ENCODE results near the gene FAU.

Gene FAU

DNA sequence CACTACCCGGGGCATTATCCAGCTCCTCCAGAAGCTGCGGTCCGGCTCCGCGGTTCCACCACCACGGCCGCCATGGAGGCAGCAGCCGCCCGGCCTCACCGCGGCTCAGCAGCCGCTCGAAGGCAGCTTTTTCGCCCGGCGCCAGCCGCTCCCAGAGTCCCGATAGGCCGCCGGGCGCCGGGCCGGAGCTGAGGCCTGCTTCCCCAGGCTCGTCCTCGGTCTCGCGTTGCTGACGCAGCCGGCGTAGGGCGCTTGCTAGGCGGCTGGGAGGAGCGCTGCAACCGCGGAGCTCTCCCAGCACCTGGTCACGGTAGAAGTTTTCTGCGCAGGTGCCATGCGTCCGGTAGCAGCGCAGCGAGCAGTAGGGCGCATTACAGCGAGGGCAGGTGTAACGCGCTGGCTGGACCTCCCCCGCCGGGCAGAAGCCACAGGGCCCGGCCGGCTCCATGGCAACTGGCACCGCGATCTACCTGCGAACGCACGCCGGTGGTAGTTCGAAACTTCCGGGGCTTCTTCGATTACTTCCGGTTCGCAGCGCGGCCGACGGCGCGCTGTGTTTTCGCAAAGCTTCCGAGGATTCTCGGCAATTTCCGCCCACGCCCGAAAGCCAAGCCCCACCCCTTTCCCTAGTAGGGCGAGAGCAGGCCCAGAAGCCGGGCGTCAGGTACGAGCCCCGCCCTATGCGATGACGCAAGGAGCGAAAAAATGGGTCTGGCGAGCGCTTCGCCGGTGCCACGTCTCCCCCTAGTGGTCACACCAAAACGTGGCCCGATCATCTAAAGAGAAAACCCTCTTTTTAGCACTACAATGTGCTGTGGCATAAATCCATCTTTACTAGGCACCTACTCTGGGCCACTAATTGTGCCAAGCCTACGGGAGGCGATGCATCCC is 4.5 kb downstream of the FAU start, which contains the start of gene ZNHIT2:
Gene ZNHIT2 (minus strand): TSS at position 496 of the 891 bp plus-strand sequence. CDS start 48 bp downstream, at position 448.
- Mint-ChIP-seq H3K27ac (peak within 1 kb of the TSS; percentile 97 to 98), H3K4me3 (peak within 1 kb of the TSS; percentile 92 to 95), H3K9me3 (no peaks in the 10 kb centered on the region), H3K4me1 (peaks cover 84% of the 10 kb centered on the region), H3K27me3 (no peaks in the 10 kb centered on the region)
- peak; percentile 100 for DNase-seq
- ATAC-seq, result peak; percentile 64

DNA sequence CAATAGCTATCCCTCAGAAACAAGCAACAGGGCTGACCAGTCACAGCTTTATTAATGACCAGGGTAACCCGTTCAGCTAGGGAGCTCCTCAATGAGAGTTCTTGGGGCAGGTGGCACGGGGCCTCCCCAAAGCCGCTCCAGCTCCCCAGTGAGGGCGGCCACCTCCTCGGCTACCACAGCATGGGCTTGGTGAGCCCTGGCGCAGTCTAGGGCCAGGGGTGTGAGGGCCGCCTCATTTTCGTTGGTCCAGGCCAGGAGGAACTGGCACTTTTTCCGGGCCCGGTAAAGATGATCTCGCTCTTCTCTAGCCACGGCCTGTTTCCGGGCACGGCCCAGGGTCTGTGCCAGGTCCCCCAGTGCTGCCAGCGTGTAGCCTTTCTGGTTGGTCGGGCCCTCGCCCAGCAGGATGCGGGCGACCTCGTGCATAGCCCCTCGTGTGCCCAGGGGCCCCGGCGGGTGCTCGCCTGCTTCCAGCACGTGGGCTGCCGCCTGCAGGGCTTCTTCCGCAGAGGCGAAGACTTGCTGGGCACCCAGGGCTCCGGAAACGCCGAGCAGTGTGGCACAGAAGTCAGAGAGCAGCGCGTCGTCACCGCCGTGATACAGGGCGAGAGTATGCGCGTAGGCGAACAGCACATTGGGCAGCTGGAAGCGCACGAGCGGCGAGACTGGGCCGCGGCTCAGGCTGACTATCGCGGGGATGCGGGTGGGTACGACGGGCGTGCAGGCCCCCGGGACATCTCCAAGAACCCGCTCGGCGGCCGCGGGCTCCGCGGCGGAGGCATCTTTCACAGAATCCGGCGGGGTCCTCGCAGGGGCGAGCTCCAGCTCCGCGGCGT is 5.3 kb downstream of the FAU start:
- H3K4me3 Mint-ChIP-seq, result peak overlapping the region; percentile 92 to 95
- peak; percentile 41 for ATAC-seq
- peak; percentile 59 to 78 for DNase-seq
- H3K27me3 Mint-ChIP-seq, result no peaks in the 10 kb centered on the region
- no peaks in the 10 kb centered on the region for H3K9me3 Mint-ChIP-seq
- H3K27ac Mint-ChIP-seq, result peak overlapping the region; percentile 95 to 97
- peaks cover 85% of the 10 kb centered on the region for H3K4me1 Mint-ChIP-seq

DNA sequence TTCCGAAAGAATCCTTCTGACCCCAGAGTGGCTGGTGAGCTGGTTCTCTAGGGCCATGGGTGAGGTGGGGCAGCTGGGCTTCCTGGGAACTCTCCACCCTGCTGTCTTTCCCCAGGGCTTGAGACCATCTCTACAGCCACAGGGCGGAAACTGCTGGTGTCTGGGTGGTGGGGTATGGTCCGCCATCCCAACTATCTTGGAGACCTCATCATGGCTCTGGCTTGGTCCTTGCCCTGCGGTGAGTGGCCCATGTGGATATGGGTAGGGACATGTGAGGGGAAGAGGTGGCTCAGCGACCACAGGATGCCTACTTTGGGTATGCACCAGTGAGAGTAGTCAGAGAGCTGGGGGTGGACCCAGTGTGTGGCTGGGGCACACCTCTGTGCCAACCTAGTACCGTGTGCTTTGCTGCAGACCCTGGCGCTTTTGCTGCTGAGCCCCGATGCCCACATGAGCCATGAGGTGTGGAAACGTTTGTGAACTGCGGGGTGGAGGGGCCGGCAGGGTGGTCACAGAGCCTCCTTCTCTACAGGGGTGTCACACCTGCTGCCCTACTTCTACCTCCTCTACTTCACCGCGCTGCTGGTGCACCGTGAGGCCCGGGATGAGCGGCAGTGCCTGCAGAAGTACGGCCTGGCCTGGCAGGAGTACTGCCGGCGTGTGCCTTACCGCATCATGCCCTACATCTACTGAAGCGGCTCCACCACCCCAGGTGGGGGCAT is 6.4 kb downstream of the FAU start:
- Mint-ChIP-seq H3K9me3 (no peaks in the 10 kb centered on the region), H3K27ac (peak overlapping the region in 1 of 2 donors; percentile 63), H3K4me3 (peak overlapping the region; percentile 92 to 95), H3K4me1 (peaks cover 85% of the 10 kb centered on the region), H3K27me3 (no peaks in the 10 kb centered on the region)
- DNase-seq (no peak), ATAC-seq (no peak)

- no peaks in the 10 kb centered on the region for H3K27me3 Mint-ChIP-seq
- H3K4me1 Mint-ChIP-seq, result peaks cover 85% of the 10 kb centered on the region
- no peaks in the 10 kb centered on the region for H3K9me3 Mint-ChIP-seq
- DNase-seq, result no peak
- H3K27ac Mint-ChIP-seq, result peak overlapping the region in 1 of 2 donors; percentile 64
- ATAC-seq, result no peak
- no peak overlapping the region for H3K4me3 Mint-ChIP-seq
These were observed 7.3 kb downstream of the FAU start for GRCh38 chr11:65114538-65115171.

GRCh38 chr11:65113839-65114238 is 8.1 kb downstream of the FAU start:
- no peak for DNase-seq
- H3K4me3 Mint-ChIP-seq, result peak overlapping the region; percentile 94 to 97

DNA sequence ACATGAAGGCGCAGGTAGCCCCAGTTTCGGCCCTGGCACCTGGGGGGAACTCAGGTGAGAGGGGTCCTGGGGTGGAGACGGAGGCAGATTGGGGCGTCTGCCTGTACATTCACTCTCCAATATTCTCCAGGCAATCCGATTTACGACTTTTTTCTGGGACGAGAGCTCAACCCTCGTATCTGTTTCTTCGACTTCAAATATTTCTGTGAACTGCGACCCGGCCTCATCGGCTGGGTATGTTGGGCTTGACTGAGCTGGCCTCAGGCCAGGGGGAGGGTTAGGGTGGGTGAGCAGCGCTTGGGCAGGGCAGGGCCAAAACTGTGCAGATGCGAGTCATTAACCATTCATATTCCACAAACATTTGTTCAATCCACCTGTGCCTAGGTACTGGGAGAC is 8.6 kb downstream of the FAU start:
- Mint-ChIP-seq H3K4me3 (peak overlapping the region; percentile 94 to 97), H3K4me1 (peaks cover 74% of the 10 kb centered on the region), H3K27me3 (no peaks in the 10 kb centered on the region), H3K9me3 (no peaks in the 10 kb centered on the region), H3K27ac (peak overlapping the region; percentile 95 to 96)
- DNase-seq, result no peak
- ATAC-seq, result no peak

More at GRCh38 chr11:65113839-65114238, 8.1 kb downstream of the FAU start:
- ATAC-seq, result no peak
- no peaks in the 10 kb centered on the region for H3K9me3 Mint-ChIP-seq
- peaks cover 79% of the 10 kb centered on the region for H3K4me1 Mint-ChIP-seq
- peak overlapping the region; percentile 64 to 69 for H3K27ac Mint-ChIP-seq
- no peaks in the 10 kb centered on the region for H3K27me3 Mint-ChIP-seq

DNA sequence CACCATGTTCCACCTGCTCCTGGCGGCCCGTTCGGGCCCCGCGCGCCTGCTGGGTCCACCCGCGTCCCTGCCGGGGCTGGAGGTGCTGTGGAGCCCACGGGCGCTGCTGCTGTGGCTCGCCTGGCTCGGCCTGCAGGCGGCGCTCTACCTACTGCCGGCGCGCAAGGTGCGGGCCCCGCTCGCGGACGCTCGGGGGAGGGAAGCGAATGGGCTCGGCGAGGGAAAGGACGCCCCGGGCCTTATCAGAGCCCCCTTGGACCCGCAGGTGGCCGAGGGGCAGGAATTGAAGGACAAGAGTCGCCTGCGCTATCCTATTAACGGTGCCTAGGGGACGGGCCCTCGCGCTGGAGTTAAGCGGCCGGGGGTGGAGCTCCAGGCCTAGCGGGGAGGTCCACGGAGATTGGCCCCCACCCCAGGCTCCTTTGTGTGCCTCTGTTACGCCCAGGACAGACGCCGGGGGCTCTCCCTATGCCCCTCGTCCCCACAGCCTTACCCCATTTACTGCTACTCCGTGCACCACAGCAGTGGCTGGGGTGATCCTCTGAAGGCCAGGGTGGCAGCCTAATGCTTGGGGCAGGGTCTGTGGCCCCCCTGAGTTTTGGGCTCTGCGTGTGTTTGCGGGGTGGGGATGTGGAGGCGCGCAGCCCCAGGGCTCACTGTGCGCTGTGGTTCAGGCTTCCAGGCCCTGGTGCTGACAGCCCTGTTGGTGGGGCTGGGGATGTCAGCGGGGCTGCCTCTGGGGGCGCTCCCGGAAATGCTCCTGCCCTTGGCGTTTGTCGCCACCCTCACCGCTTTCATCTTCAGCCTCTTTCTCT is 9.2 kb downstream of the FAU start:
- Mint-ChIP-seq H3K9me3 (no peaks in the 10 kb centered on the region), H3K27me3 (no peaks in the 10 kb centered on the region), H3K4me3 (peak overlapping the region; percentile 94 to 97), H3K4me1 (peaks cover 68% of the 10 kb centered on the region), H3K27ac (peak overlapping the region; percentile 95 to 96)
- DNase-seq, result peak; percentile 80 to 81
- peak; percentile 66 for ATAC-seq

- no peaks in the 10 kb centered on the region for H3K9me3 Mint-ChIP-seq
- no peaks in the 10 kb centered on the region for H3K27me3 Mint-ChIP-seq
- DNase-seq (peak; percentile 90 to 93), ATAC-seq (peak; percentile 79)
- H3K4me3 Mint-ChIP-seq, result peak within 1 kb of the TSS; percentile 94 to 97
- H3K4me1 Mint-ChIP-seq, result peaks cover 66% of the 10 kb centered on the region
- H3K27ac Mint-ChIP-seq, result peak within 1 kb of the TSS; percentile 95 to 98
These were observed 10.0 kb downstream of the FAU start, which contains the start of gene TM7SF2 for GRCh38 chr11:65111744-65112545. Gene TM7SF2, plus strand, starts transcription at chr11:65111872. Its CDS starts 144 bp downstream, at chr11:65112016.

DNA sequence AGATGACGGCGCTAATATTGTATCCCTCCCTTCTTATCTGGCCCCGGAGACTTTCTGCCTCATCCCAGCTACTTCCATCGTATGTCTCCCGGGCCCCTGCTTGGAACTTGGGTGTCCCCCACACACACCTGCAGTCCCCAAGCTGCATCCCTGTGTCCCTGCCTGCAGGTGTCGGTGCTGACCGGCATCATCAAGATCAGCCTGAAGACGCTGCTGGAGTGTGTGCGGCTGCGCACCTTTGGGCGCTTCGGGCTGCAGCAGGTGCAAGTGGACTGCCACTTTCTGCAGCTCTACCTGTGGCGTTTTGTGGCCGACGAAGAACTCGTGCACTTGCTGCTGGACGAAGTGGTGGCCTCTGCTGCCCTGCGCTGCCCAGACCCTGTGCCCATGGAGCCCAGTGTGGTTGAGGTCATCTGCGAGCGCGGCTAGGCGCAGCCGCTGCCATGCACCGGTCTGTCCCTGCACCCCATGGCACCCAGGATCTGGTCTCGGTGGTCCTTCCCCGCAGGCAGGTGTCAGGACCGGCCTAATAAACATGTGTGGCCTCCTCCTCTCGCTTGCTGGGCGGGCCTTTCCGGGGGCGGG is 10.7 kb downstream of the FAU start:
- Mint-ChIP-seq H3K27ac (peak overlapping the region; percentile 89 to 98), H3K4me1 (peaks cover 60% of the 10 kb centered on the region), H3K27me3 (no peaks in the 10 kb centered on the region), H3K9me3 (no peaks in the 10 kb centered on the region), H3K4me3 (peak overlapping the region; percentile 94 to 97)
- DNase-seq (no peak), ATAC-seq (no peak)

DNA sequence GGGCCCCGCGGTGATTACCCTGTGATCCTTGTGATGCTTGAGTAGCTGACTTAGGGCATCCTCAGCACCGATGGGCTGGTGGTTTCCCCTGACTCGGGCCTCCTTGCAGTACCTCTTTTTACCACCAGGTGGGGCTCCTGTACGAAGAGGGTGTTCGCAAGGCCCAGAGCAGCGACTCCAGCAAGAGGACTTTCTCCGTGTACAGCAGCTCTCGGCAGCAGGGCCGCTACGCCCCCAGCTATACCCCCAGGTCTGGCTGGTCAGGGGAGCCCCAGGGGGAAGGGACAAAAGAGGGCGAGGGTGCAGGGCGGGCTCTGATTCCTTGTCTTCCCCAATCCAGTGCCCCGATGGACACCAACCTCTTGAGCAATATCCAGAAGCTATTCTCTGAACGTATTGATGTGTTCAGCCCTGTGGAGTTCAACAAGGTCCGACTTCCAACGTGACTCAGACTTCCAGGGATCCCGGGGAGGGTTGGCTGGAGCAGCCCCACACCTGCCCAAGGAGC is 11.5 kb downstream of the FAU start:
- H3K9me3 Mint-ChIP-seq, result no peaks in the 10 kb centered on the region
- DNase-seq (peak; percentile 93 to 96), ATAC-seq (peak; percentile 58)
- H3K4me3 Mint-ChIP-seq, result peak overlapping the region in 1 of 2 donors; percentile 44
- no peaks in the 10 kb centered on the region for H3K27me3 Mint-ChIP-seq
- peak overlapping the region; percentile 25 to 63 for H3K27ac Mint-ChIP-seq
- H3K4me1 Mint-ChIP-seq, result peaks cover 60% of the 10 kb centered on the region

DNA sequence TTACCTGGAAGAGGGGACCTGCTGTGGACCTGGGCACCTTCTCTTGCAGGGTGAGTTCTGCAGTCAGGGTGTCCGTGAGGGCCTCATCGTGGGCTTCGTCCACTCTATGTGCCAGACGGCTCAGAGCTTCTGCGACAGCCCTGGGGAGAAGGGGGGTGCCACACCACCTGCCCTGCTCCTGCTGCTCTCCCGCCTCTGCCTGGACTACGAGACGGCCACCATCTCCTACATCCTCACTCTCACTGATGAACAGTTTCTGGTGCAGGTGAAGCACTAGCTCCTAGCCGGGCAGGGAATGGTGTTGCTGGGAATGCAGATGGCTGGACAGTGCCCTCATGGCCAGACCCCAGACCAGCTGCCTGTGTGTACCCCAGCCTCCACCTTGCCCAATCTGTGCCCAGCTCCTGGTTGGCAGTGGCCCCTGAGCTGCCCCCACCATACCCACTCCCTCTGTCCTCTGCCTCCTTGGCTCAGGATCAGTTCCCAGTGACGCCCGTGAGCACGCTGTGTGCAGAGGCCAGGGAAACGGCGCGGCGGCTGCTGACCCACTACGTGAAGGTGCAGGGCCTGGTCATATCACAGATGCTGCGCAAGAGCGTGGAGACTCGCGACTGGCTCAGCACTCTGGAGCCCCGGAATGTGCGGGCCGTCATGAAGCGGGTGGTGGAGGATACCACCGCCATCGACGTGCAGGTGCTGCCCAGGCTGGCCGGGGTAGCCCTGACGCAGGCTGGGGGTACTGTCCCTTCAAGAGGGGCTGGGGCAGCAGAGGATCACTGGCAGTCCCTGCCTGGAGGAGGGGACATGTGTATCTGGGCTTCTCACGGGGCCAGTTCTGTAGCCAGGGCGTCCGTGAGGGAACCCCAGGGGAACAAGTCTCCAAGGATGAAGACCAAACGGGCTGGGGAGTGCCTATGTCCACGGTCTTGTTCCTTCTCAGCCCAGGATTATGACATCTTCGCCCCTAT is 12.4 kb downstream of the FAU start:
- DNase-seq, result no peak

More for the DNA sequence above, 12.4 kb downstream of the FAU start:
- Mint-ChIP-seq H3K27me3 (no peaks in the 10 kb centered on the region), H3K4me3 (no peak overlapping the region), H3K9me3 (no peaks in the 10 kb centered on the region), H3K27ac (no peak overlapping the region), H3K4me1 (peaks cover 64% of the 10 kb centered on the region)
- no peak for ATAC-seq

All from stimulated activated naive CD8-positive, alpha-beta T cell treated with anti-CD3 and anti-CD28 coated beads, Interleukin-15, amount 100 ng/mL, for 72 hours (primary cell).